GM12878 (cell line): ENCODE measurements around the gene ZNF827. TPM values are rescaled to one million over a fixed set of nuclear protein-coding genes. Genes with fewer than 3 reads are reported as not detected.

Experiments used
- ATAC-seq: fragments of 200-7000 bp; cut with Tn5 transposase; 3 replicates; pipeline ENCODE4 v1.9.1; 2020; ENCODE audit warnings: mild to moderate bottlenecking, moderate library complexity
- BruUV-seq: library from RNA; stranded (reverse); fragments of 400-500 nt; replicated peaks from 2 replicates; lab custom pipeline; 2021; lab: Mats Ljungman, UMichigan
- CTCF ChIA-PET: fragments of 300-600 bp; sonication (Branson Sonifier 250); formaldehyde crosslinking; extraction: SDS; loops from one replicate; lab custom pipeline; 2021; ENCODE audit warnings: inconsistent platforms; lab: Yijun Ruan, JAX
- POLR2A ChIA-PET: fragments of 350-600 bp; formaldehyde crosslinking; extraction: SDS; loops from one replicate; lab custom pipeline; 2021; ENCODE audit warnings: inconsistent platforms; lab: Charles Lee
- RAD21 ChIA-PET: fragments of 300-600 bp; sonication (Branson Sonifier 250); formaldehyde crosslinking; loops from one replicate; lab custom pipeline; 2023; ENCODE audit warnings: antibody characterized with exemption; ENCODE audit not compliant: unreplicated experiment; lab: Charles Lee
- SMC1A ChIA-PET: fragments of 300-600 bp; sonication (Branson Sonifier 250); formaldehyde crosslinking; loops from one replicate; lab custom pipeline; 2023; ENCODE audit not compliant: unreplicated experiment, uncharacterized antibody; lab: Charles Lee
- DNase-seq: peaks from one replicate; pipeline ENCODE4 v3.0.0-alpha.2; 2011; ENCODE audit warnings: low read depth, low spot score
- FAIRE-seq: peaks from 3 replicates; lab custom pipeline; 2011; peaks lifted over from hg19 to GRCh38; lab: Jason Lieb, UNC
- H2AFZ ChIP-seq: 2 replicates; pipeline ENCODE4 v1.6.0; 2011; ENCODE audit warnings: low read depth, low read length, control low read depth; ENCODE audit not compliant: control insufficient read depth
- H3K27ac ChIP-seq: 2 replicates; pipeline ENCODE4 v1.5.1; 2011; ENCODE audit warnings: control low read depth; ENCODE audit not compliant: control insufficient read depth, insufficient read depth
- H3K27me3 ChIP-seq, 2 experiments: replicated peaks in 1 of 2; 2 replicates each; pipeline versions ENCODE4 v1.6.0 to v1.6.1; 2011; ENCODE audit warnings: low read length in 1 of 2; ENCODE audit not compliant: control insufficient read depth in 2 of 2, insufficient read depth in 2 of 2
- H3K36me3 ChIP-seq, 2 experiments: 2 replicates each; pipeline ENCODE4 v1.5.1; 2011; ENCODE audit warnings: low read length in 1 of 2; ENCODE audit not compliant: control insufficient read depth in 2 of 2, insufficient read depth in 2 of 2
- H3K4me1 ChIP-seq: 2 replicates; pipeline ENCODE4 v1.6.1; 2011; ENCODE audit warnings: mild to moderate bottlenecking, low read length, moderate library complexity, mixed read lengths; ENCODE audit not compliant: control insufficient read depth, insufficient read depth
- H3K4me2 ChIP-seq: 2 replicates; pipeline ENCODE4 v1.6.0; 2011; ENCODE audit warnings: control low read depth; ENCODE audit not compliant: control insufficient read depth, insufficient read depth
- H3K4me3 ChIP-seq: fragments of 200-600 bp; sonication (generic); 2 replicates; pipeline ENCODE4 v1.5.1; 2016
- H3K79me2 ChIP-seq: 2 replicates; pipeline ENCODE4 v1.6.0; 2011; ENCODE audit warnings: low read length; ENCODE audit not compliant: control insufficient read depth, insufficient read depth
- H3K9ac ChIP-seq: 2 replicates; pipeline ENCODE4 v1.8.0; 2011; ENCODE audit warnings: low read length, control low read depth, mixed read lengths; ENCODE audit not compliant: control insufficient read depth, insufficient read depth
- H3K9me3 ChIP-seq: replicated peaks from 3 replicates; pipeline ENCODE4 v1.5.1; 2011; ENCODE audit warnings: mild to moderate bottlenecking, low read length; ENCODE audit not compliant: control insufficient read depth, insufficient read depth
- H4K20me1 ChIP-seq: 2 replicates; pipeline ENCODE4 v1.6.0; 2011; ENCODE audit not compliant: control insufficient read depth, insufficient read depth
- BCL3 ChIP-seq: IDR thresholded peaks from 2 replicates; pipeline ENCODE4 v1.6.1; 2011; ENCODE audit warnings: borderline replicate concordance, low read depth, mild to moderate bottlenecking, moderate library complexity, low read length; ENCODE audit not compliant: insufficient read depth, poor library complexity, severe bottlenecking
- IRF5 ChIP-seq: fragments of 450-650 bp; IDR thresholded peaks from 2 replicates; pipeline ENCODE4 v1.6.1; 2017; ENCODE audit warnings: borderline replicate concordance
- KLF5 ChIP-seq: fragments of 450-650 bp; IDR thresholded peaks from 2 replicates; pipeline ENCODE4 v1.6.1; 2014; ENCODE audit warnings: mild to moderate bottlenecking; ENCODE audit not compliant: partially characterized antibody
- MEF2A ChIP-seq: IDR thresholded peaks from 2 replicates; pipeline ENCODE4 v1.6.1; 2011; ENCODE audit warnings: low read depth, mild to moderate bottlenecking, low read length, moderate library complexity; ENCODE audit not compliant: insufficient read depth
- NFXL1 ChIP-seq: fragments of 450-650 bp; IDR thresholded peaks from 2 replicates; pipeline ENCODE4 v1.6.1; 2017; ENCODE audit warnings: antibody characterized with exemption, mild to moderate bottlenecking, borderline replicate concordance
- PML ChIP-seq: IDR thresholded peaks from 2 replicates; pipeline ENCODE4 v1.6.1; 2012; ENCODE audit warnings: low read length, inconsistent platforms
- RFX5 ChIP-seq: IDR thresholded peaks from 2 replicates; pipeline ENCODE4 v1.6.1; 2011; ENCODE audit warnings: low read depth, low read length, improper control_type of control experiment
- SKIL ChIP-seq: fragments of 450-650 bp; IDR thresholded peaks from 2 replicates; pipeline ENCODE4 v1.6.1; 2017; ENCODE audit warnings: mild to moderate bottlenecking, low read depth, inconsistent platforms; ENCODE audit not compliant: poor library complexity, severe bottlenecking
- SMAD1 ChIP-seq: fragments of 450-650 bp; IDR thresholded peaks from 2 replicates; pipeline ENCODE4 v1.6.1; 2018; ENCODE audit warnings: mild to moderate bottlenecking, low read depth; ENCODE audit not compliant: partially characterized antibody
- SPI1 ChIP-seq: IDR thresholded peaks from 2 replicates; pipeline ENCODE4 v1.6.1; 2011; ENCODE audit warnings: low read depth, mild to moderate bottlenecking, low read length, moderate library complexity, borderline replicate concordance; ENCODE audit not compliant: insufficient read depth
- TARDBP ChIP-seq: IDR thresholded peaks from 2 replicates; pipeline ENCODE4 v1.6.1; 2016; ENCODE audit warnings: borderline replicate concordance
- ZNF207 ChIP-seq: fragments of 450-650 bp; IDR thresholded peaks from 2 replicates; pipeline ENCODE4 v1.6.1; 2014; ENCODE audit warnings: antibody characterized with exemption, mild to moderate bottlenecking, borderline replicate concordance
- WGBS: methylation state at CpG from one replicate; pipeline ENCODE4 v1.1.6; 2016; ENCODE audit warnings: low lambda C conversion rate; ENCODE audit not compliant: insufficient replicate concordance, insufficient coverage; ENCODE audit errors: missing lambda C conversion rate; 5-methylcytosine and 5-hydroxymethylcytosine counted together
- in situ Hi-C: fragments of 300-500 bp; cut with MboI; formaldehyde crosslinking; loops from 9 replicates; pipeline ENCODE4 v1.14.3; 2018; ENCODE audit warnings: mixed read lengths
- intact Hi-C: fragments of 100-400 bp; cut with micrococcal nuclease; formaldehyde crosslinking; loops from one replicate; pipeline ENCODE4 v1.14.2; 2022; ENCODE audit not compliant: unreplicated experiment
- polyA plus RNA-seq, 11 experiments: library from polyadenylated mRNA; depleted of rRNA in 4 of 11; unstranded in 6 of 11; stranded (reverse) in 5 of 11; fragments of >200 nt; fragmentation: Nextera tagmentation in 4 of 11; fragmentation: Illumina TruSeq in 1 of 11; extraction: Ambion mirVana in 4 of 11; extraction: Trizol in 1 of 11; gene quantifications; 1 replicate in 1 of 11; 2 replicates in 10 of 11; pipeline versions ENCODE4 v1.2.1 to v1.2.3, GENCODE V29; 2011 to 2016; ENCODE audit warnings: inconsistent platforms in 2 of 11, missing spikeins in 2 of 11, low read depth in 1 of 11
- total RNA-seq, 4 experiments: library from RNA; depleted of rRNA in 3 of 4; stranded (reverse); fragments of >200 nt in 3 of 4; fragmentation: Illumina TruSeq in 1 of 4; extraction: Trizol in 1 of 4; gene quantifications; 2 replicates each; pipeline versions ENCODE4 v1.2.1 to v1.2.3, GENCODE V29; 2013 to 2021

The ZNF827 gene
- total and polyA plus RNA-seq, 10 of the 15 experiments (the other 5 are each of a cell fraction or from before 2014, with no cell fraction given), result 3.8 to 31.5 (median 13.6) TPM

DNA sequence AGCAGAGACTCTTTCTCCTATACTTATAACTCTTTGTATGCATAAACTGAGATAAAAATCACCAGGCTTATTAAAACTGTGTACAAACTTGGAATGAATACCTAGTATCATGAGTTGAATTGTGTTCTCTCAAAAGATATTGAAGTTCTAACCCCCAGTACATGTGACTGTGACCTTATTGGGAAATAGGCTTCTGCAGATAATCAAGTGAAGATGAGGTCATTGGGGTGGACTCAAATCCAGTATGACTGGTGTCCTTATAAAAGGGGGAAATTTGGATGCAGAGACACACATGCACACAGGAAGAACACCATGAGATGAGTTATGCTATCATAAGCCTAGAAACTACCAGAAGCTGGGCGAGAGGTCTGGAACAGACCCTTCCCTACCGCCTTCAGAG, 26.2 kb downstream of the ZNF827 start:
- Histone ChIP-seq H3K4me2 (no peak overlapping the region), H3K27ac (no peak overlapping the region), H3K4me3 (no peak overlapping the region), H3K27me3 (no peaks in the 10 kb centered on the region), H3K79me2 (peaks cover 79% of the 10 kb centered on the region), H3K9ac (no peak overlapping the region), H2AFZ (no peak overlapping the region), H4K20me1 (0 out of 2 replicates have a peak, but pooled peaks cover 4% of the 10 kb centered on the region), H3K4me1 (peaks cover 5% of the 10 kb centered on the region; the same call in 1 of the 2 replicates), H3K36me3 (peaks cover 0 to 3% of the 10 kb centered on the region in 2 experiments), H3K9me3 (no peaks in the 10 kb centered on the region)
- ChIA-PET SMC1A (interaction anchor here (0.8 to 4.0 kb wide), 5 partner anchors 16 to 30 kb away, joined by 3 to 14 read pairs (median 4); no protein-coding TSS in a partner anchor), RAD21 (no interaction called here), POLR2A (no interaction called here), CTCF (interaction anchor here (1.7 kb wide), 1 partner anchor 48 kb away, joined by 4 read pairs; no protein-coding TSS in a partner anchor)
- ATAC-seq (no peak), DNase-seq (no peak), FAIRE-seq (no peak)
- in situ Hi-C loops (no loop called here), intact Hi-C loops (no loop called here)
- no peak for TF ChIP-seq ZNF207
- TF ChIP-seq TARDBP, result no peak
- TF ChIP-seq MEF2A, result no peak
- no peak for TF ChIP-seq PML
- TF ChIP-seq NFXL1, result no peak
- no peak for TF ChIP-seq SMAD1
- TF ChIP-seq KLF5, result no peak
- no TSS peak for BruUV-seq
- WGBS, result 100% methylated on average over 2 of the region's 2 CpGs

- ChIA-PET POLR2A (interaction anchor here (0.9 kb wide), 1 partner anchor 23 kb away, joined by 3 read pairs; no protein-coding TSS in a partner anchor), CTCF (no interaction called here), RAD21 (no interaction called here), SMC1A (interaction anchor here (4.0 kb wide), 1 partner anchor 14 kb away, joined by 14 read pairs; no protein-coding TSS in a partner anchor)
- Histone ChIP-seq H3K36me3 (peaks cover 0 to 3% of the 10 kb centered on the region in 2 experiments; a peak in 3 of 4 replicates), H2AFZ (no peak overlapping the region), H3K9me3 (no peaks in the 10 kb centered on the region), H3K4me3 (no peak overlapping the region), H3K9ac (no peak overlapping the region), H3K4me2 (no peak overlapping the region), H3K79me2 (peaks cover 75% of the 10 kb centered on the region), H3K4me1 (peaks cover 5% of the 10 kb centered on the region; the same call in 1 of the 2 replicates), H3K27ac (no peak overlapping the region), H4K20me1 (no peaks in the 10 kb centered on the region), H3K27me3 (no peaks in the 10 kb centered on the region)
- WGBS, result 70% methylated on average over 12 of the region's 12 CpGs
- BruUV-seq, result no TSS peak
- DNase-seq (no peak), FAIRE-seq (no peak), ATAC-seq (no peak)
- TF ChIP-seq SPI1, result peak; percentile 54; the same call in 1 of the 2 replicates
- no peak for TF ChIP-seq SKIL
- no peak for TF ChIP-seq BCL3
- TF ChIP-seq IRF5, result no peak
- no peak for TF ChIP-seq RFX5
- in situ Hi-C loops, result no loop called here
- intact Hi-C loops, result no loop called here
These were observed 28.9 kb downstream of the ZNF827 start for GRCh38 chr4:145909773-145910172.
